Suprapubic skin (tissue), 4 donors: ENCODE results near the gene SDHAF4.

Experiments used
- CTCF ChIP-seq, 2 donors: fragments of 200-600 bp in 1 of 2; fragments of 450-650 bp in 1 of 2; sonication (generic) in 1 of 2; IDR thresholded peaks; one replicate each; pipeline ENCODE4 v1.5.1; 2016 to 2019; ENCODE audit warnings: antibody characterized with exemption in 2 of 2, mild to moderate bottlenecking in 1 of 2, moderate library complexity in 1 of 2
- EP300 ChIP-seq: sonication (generic); formaldehyde crosslinking; IDR thresholded peaks from one replicate; pipeline ENCODE4 v1.6.1; 2017; ENCODE audit warnings: antibody characterized with exemption
- POLR2A ChIP-seq, 2 donors: fragments of 450-650 bp; IDR thresholded peaks; one replicate each; pipeline ENCODE4 v1.6.1; 2017; ENCODE audit warnings: antibody characterized with exemption in 2 of 2, mild to moderate bottlenecking in 2 of 2, moderate library complexity in 2 of 2
- POLR2AphosphoS5 ChIP-seq, 3 donors: sonication (generic); formaldehyde crosslinking; IDR thresholded peaks; one replicate each; pipeline ENCODE4 v1.6.1; 2017; ENCODE audit warnings: antibody characterized with exemption in 3 of 3

- TF ChIP-seq CTCF (IDR thresholded peaks at IDR 0.05) (no peak), EP300 (no peak), POLR2A (IDR thresholded peaks at IDR 0.05) (no peak), POLR2AphosphoS5 (IDR thresholded peaks at IDR 0.05) (no peak)
Measured at GRCh38 chr6:70574643-70575042, 7.9 kb downstream of the SDHAF4 start.
